Fibroblast of the conjunctiva (primary cell): ENCODE measurements around the gene MMP25.
"Not testable (repeated sequence)": the region's sequence is repeated elsewhere in the genome, so short reads cannot be mapped to it uniquely, and the experiment has no call there.

Experiments
- DNase-seq: peaks from one replicate; pipeline ENCODE4 v3.0.0-alpha.2; 2010; ENCODE audit warnings: low read depth

Gene MMP25

DNA sequence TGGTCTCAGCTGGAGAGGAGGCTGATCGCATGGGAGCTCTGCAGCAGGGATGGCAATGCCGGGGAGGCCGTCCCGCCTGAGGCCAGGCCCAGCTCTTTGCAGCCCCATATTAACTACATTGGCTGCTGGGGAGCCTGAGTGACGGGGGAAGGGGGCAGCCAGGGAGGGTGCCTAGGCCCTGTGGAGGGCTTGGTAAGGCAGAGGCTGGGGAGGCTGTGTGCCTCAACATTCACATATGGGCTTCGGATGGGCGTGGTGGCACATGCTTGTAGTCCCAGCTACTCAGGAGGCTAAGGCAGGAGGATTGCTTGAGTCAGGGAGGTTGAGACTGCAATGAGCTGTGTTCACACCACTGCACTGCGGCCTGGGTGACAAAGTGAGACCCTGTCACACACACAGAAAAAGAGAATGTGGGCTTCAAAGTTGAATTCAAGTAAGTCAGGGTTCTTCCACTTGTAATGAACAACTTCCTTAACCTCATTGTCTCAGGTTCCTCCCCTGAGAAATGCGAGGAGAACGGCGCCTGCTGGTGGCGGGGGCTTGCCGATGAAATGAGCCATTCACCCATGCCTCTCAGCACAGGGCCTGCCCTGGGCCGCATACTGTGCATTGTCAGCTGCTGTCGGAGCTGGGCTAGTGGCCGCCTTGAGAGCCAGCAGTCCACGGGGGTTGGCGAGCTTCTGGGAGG is 26.4 kb downstream of the MMP25 start:
- DNase-seq: not testable (repeated sequence)

DNA sequence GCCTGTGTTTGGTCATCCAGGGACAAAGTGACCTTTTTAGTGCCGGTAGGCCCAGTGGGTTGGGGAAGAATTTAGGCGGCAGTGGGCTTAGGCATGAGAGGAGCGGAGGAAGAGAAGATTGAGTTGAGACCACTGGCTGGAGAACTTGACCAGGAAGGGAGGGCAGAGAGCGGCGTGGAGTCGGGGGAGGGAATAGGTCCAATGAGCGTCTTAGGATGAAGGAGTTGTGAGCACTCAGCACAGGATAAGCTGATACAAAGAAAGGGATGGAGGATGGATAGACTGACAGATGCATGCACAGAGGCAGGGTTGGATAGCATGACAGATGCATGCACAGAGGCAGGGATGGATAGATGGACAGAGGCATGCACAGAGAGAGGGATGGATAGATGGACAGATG is 27.1 kb downstream of the MMP25 start:
- DNase-seq: no peak

GRCh38 chr16:3074860-3075522 is 28.6 kb downstream of the MMP25 start:
- no peak for DNase-seq

DNA sequence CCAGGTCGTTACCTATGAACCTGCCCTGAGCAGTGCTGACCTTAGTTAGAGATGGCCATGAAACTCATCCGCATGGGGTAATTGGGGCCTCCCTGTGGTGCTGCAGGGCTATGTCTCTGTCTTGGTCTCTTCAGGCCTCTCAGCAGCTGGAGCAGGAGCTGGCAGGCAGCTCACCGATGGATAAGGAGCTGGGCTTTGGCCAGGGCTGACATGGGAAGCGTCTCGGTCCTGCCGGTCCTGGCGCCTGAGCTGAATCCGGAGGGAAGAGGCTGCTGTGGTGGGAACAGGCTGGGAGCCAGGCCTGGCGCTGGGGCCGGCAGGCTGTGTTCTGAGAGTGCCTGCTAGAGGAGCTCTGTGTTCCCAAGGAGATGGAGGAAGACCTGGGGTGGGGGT is 29.2 kb downstream of the MMP25 start:
- DNase-seq: no peak

GRCh38 chr16:3075946-3076345 is 29.6 kb downstream of the MMP25 start:
- DNase-seq: not testable (repeated sequence)

DNA sequence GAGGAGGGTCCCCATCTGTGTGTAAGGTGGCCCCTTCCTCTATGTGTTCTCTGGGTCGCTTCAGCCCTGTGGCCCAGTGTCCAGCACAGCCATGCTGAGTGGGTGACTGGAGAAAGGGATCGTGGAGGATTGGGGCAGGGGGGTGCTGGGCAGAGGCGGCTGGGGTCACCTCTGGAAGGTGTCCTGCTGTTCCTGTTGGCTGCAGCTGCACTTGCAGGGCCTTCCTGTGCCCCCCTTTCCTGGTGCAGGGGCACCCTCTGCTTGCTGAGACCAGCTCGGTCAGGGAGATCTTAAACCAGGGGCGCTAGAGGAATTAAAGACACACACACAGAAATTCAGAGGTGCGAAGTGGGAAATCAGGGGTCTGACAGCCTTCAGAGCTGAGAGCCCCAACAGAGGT is 30.2 kb downstream of the MMP25 start:
- no peak for DNase-seq

DNA sequence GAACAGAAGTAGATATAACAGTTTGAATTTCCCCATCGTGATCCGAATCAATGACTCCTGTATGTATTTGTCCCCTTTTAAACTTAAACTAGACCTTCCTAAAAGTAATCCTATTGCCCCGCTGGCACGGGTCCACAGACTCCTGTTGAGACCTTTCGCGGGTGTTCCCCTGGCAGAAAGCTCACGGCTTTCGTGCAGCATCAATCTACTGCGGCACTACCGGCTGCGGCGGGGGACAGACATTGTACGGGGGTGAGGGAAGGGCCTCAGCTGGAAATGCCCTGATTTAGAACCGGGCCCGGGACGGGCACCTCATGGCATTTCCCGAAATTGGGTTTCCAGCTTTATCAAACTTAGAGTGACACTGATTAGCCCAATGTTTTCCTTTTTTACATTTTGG is 33.7 kb downstream of the MMP25 start:
- no peak for DNase-seq

DNA sequence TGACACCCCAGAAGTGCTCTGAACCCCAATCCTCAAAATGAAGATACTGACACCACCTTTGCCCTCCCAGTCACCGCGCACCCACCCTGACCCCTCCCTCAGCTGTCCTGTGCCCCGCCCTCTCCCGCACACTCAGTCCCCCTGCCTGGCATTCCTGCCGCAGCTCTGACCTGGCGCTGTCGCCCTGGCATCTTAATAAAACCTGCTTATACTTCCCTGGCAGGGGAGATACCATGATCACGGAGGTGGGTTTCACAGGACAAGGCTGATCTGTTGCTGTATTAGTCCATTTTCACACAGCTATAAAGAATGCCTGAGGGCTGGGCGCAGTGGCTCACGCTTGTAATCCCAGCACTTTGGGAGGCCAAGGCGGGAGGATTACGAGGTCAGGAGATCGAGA is 35.6 kb downstream of the MMP25 start:
- DNase-seq: not testable (repeated sequence)

DNA sequence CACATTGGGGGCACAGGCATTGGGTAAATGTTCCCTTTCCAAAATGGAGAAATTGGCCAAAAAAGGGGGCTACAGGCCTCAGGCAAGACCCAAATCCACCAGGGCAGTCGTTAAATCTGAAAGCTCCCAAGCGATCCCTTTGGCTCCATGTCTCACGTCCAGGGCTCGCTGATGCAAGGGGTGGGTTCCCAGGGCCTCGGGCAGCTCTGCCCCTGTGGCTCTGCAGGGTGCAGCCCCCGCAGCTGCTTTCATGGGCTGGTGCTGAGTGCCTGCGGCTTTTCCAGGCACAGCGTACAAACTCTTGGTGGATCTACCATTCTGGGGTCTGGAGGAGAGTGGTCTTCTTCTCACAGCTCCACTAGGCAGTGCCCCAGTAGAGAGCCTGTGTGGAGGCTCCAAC is 37.0 kb downstream of the MMP25 start:
- DNase-seq: not testable (repeated sequence)

- no peak for DNase-seq
Observed at GRCh38 chr16:3084491-3084890, 38.1 kb downstream of the MMP25 start.

- no peak for DNase-seq
Observed at GRCh38 chr16:3084969-3085670, 38.8 kb downstream of the MMP25 start.

- no peak for DNase-seq
Observed at GRCh38 chr16:3085868-3086595, 39.7 kb downstream of the MMP25 start.

GRCh38 chr16:3086596-3087242 is 40.4 kb downstream of the MMP25 start:
- DNase-seq: no peak

DNA sequence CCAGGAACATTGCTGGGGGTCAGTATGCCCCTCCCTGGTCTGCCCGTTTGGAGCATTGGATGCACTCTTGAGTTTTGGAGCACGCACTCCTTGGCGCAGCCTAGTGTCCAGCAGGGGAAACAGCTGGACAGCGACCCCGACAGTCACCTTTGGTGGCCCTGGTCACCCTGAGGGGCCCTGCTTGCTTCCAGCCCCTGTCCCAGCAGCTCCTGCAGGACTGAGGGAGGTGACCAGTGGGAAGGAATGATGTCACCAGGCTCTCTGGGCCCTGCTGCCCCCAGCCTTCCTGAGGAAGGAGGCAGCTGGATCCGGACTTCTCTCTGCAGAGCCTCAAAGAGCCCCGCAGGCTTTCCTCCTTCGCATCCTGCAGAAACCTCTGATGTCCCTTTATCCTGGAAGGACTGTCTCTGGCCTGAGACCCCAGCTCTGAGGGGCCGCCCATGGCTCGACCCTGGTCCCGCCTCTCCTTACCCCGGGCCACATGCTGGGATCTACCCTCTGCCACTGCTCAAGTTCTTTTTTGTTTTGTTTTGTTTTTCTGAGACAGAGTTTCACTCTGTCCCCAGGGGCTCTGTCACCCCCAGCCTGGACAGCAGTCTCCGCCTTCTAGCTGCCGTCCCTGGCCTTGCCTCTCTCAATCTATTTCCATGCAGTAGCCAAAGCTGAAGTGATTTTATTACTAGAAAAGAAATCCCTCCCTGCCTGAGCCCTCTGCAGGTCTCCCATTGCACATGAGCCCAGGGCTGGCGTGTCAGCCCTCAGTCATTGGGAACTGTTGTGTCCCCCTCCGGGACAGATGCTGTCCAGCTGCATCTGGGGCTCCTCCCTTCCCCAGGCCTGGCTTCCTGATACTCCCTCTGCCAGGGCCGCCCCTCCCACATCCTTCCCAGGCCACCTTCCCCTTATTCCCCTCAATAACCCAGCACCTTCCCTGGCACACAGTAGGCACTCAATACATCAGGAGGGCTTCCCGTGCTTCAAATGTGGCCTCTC is 41.2 kb downstream of the MMP25 start:
- no peak for DNase-seq

GRCh38 chr16:3088450-3088849 is 42.1 kb downstream of the MMP25 start:
- no peak for DNase-seq

- DNase-seq: no peak
Observed at GRCh38 chr16:3088925-3089716, 42.8 kb downstream of the MMP25 start.

- no peak for DNase-seq
Observed at GRCh38 chr16:3089717-3090592, 43.6 kb downstream of the MMP25 start.

- DNase-seq: no peak
Observed at GRCh38 chr16:3091551-3091950, 45.2 kb downstream of the MMP25 start.

DNA sequence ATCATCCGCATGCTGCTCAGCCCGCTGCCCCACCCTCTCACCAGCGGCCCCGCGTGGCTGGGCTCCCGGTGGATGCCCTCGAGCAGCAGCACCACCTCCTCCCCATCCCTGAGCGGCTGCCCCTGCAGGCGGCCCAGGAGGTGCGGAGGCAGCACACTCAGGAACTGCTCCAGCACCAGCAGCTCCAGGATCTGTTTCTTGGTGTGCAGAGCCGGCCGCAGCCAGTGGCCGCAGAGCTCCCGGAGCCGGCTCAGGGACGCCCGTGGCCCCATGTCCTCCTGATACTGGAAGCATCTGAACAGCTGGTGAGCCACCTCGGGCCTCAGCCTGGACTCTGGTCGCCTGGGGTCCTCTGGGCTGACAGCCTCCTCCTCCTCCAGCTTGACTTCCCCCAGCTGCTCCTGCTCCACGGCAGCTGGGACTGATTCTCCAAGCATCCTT is 46.2 kb downstream of the MMP25 start:
- DNase-seq: no peak
